GM21619 (cell line): ENCODE data around the gene HACE1.
"Not testable (repeated sequence)": the region's sequence is repeated elsewhere in the genome, so short reads cannot be mapped to it uniquely, and the experiment has no call there.

ENCODE experiments used
- ATAC-seq: cut with Tn5 transposase; IDR thresholded peaks from one replicate; pipeline ENCODE4 v1.9.1; 2021; ENCODE audit not compliant: unreplicated experiment

The HACE1 gene

GRCh38 chr6:104739124-104739523 lies 120.6 kb downstream of the HACE1 start:
- not testable (repeated sequence) for ATAC-seq

- ATAC-seq = not testable (repeated sequence)
Observed at GRCh38 chr6:104737567-104737966, 122.2 kb downstream of the HACE1 start.

GRCh38 chr6:104736545-104736944 lies 123.2 kb downstream of the HACE1 start:
- no peak for ATAC-seq

- no peak for ATAC-seq
Observed at GRCh38 chr6:104730450-104730849, 129.3 kb downstream of the HACE1 start.

- no peak for ATAC-seq
Observed at GRCh38 chr6:104729433-104729832, 130.3 kb downstream of the HACE1 start.

GRCh38 chr6:104728448-104728847 lies 131.3 kb downstream of the HACE1 start:
- ATAC-seq = no peak

GRCh38 chr6:104718672-104719071 lies 141.0 kb downstream of the HACE1 start:
- ATAC-seq = no peak

- no peak for ATAC-seq
Observed at GRCh38 chr6:104716858-104717257, 142.9 kb downstream of the HACE1 start.

- ATAC-seq = no peak
Observed at GRCh38 chr6:104714796-104715195, 144.9 kb downstream of the HACE1 start.

- ATAC-seq = no peak
Observed at GRCh38 chr6:104713982-104714381, 145.7 kb downstream of the HACE1 start.

- no peak for ATAC-seq
Observed at GRCh38 chr6:104711371-104711770, 148.3 kb downstream of the HACE1 start.

GRCh38 chr6:104710543-104711335 lies 149.0 kb downstream of the HACE1 start:
- ATAC-seq = no peak

GRCh38 chr6:104705916-104706442 lies 153.7 kb downstream of the HACE1 start:
- no peak for ATAC-seq

- ATAC-seq = peak; percentile 73
Observed at GRCh38 chr6:104705095-104705707, 154.5 kb downstream of the HACE1 start.

GRCh38 chr6:104704191-104704590 lies 155.5 kb downstream of the HACE1 start:
- ATAC-seq = no peak

GRCh38 chr6:104702126-104702841 lies 157.4 kb downstream of the HACE1 start:
- ATAC-seq = no peak

GRCh38 chr6:104700371-104701185 lies 159.1 kb downstream of the HACE1 start:
- no peak for ATAC-seq

GRCh38 chr6:104699593-104700329 lies 160.0 kb downstream of the HACE1 start:
- no peak for ATAC-seq

GRCh38 chr6:104698979-104699378 lies 160.7 kb downstream of the HACE1 start:
- ATAC-seq = no peak

- no peak for ATAC-seq
Observed at GRCh38 chr6:104692008-104692407, 167.7 kb downstream of the HACE1 start.
